ENCODE data around the gene MPPE1. TPM values are rescaled to one million over a fixed set of nuclear protein-coding genes. Genes with fewer than 3 reads are reported as not detected.

Gene MPPE1
- total RNA-seq, 1 donor from 2014 or later, result 39.9 TPM

GRCh38 chr18:11887328-11888128 is 20.6 kb downstream of the MPPE1 start:
- intact Hi-C loops (cut with DNase I), result no loop called here
- DNase-seq (ENCODE audit: low spot score), result no peak

DNA sequence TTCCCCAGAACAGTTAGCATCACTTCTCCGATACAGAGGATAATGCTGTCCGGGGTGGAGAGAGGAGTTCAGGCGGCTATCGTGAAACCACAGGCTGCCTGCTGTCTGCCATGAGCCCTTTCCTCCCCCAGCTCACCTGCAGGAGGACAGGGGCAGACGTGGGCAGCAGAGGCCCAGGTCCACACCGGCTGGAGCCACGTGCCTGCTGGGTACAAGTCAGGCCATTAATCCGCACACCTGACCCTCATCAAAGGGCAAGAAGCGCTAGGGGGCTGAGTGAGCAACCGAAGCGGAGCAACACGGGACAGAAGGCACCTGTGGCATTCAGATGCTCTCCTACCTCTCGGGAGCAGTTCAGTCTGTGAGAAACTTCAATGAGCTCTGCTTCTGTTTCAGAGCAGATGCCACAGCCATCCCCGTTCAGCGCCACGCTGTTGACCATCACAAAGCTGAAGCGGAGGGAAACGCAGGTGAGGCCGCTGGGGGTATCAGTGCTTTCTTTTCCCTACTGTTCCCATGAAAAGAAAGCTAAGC is 21.5 kb downstream of the MPPE1 start:
- no peak for DNase-seq (ENCODE audit: low spot score)
- intact Hi-C loops (cut with DNase I), result no loop called here

DNA sequence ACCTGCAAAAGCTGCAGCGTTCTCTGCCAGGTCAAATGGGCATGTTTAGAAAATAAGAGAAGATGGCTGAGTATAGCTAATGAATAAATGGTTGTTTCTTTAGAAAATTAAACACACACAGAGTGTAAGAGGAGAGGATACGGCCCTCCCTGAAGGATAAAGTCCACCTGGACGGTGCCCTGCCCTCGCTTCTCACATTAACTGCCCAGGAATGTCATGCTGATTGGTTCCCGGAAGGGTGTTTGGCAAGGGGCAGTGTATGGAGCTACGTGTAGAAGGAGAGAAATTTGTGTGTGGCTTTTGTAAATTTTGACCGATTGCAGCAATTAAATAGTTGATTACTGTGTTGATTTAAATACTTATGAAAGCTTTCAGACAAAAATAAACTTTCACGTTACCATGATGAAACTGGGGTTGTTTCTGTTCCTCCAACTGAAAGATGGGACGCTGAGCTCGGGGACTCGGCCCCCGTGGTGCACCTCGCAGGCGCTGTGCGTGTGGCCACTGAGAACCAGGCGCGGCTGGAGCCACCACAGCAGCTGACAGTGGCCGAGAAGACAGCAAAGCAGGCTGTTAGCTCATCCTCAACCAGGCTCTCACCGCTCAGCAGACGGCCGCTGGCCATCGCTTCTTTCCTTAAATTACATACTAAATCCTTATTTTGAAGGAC is 22.7 kb downstream of the MPPE1 start:
- DNase-seq (ENCODE audit: low spot score), result no peak

DNA sequence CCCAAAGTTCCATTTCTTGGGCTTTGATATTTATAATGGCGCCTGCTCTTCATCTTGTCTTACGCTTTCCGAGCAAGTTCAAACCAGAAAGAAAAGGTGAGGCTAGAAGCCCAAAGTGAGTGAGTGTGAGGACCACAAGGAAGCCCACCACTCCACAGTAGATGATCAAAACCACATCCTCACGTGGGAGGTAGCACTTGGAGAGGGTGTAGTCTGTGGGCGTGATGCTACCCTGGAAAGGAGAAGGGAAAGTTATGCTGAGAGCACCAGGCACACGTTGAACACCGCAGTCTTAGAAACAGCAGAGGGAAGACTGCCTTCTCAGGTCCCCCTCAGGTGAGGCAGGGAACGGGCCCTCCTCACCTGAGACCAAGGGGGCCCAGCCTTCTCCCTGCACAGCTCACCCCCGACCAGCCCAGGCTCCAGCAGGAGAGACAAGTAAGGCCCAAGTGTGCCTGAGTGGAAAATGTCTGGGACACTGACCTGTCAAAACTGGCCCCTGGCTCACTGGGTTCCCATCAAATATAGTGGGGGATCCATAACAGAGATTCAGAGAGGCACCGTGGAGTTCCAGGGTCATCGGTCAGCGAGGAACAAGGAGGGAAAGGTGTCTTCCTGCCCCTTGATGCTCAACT is 23.6 kb downstream of the MPPE1 start:
- intact Hi-C loops (cut with DNase I), result no loop called here
- no peak for DNase-seq (ENCODE audit: low spot score)

More for the DNA sequence above, 22.7 kb downstream of the MPPE1 start:
- intact Hi-C loops (cut with DNase I), result no loop called here

GRCh38 chr18:11883153-11883552 is 25.0 kb downstream of the MPPE1 start:
- DNase-seq (ENCODE audit: low spot score), result no peak
- intact Hi-C loops (cut with DNase I), result no loop called here

DNA sequence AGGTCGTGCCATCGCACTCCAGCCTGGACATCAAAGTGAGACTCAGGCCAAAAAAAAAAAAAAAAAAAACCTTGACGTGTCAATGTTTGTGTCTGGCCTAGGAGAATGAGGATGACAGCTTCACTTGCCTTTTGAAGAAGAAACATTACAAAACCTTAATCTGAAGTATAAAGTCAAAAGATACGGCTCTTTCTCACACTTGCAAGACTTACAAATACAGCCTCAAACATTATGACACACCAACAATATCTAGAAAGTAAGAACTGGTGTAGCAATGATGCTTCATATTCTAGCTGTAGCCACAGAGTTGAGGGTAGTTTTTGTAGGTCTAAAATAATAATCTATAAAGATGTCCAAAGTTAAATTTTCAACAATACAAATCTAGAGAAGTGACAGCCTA is 25.5 kb downstream of the MPPE1 start:
- no peak for DNase-seq (ENCODE audit: low spot score)
- intact Hi-C loops (cut with DNase I), result no loop called here

DNA sequence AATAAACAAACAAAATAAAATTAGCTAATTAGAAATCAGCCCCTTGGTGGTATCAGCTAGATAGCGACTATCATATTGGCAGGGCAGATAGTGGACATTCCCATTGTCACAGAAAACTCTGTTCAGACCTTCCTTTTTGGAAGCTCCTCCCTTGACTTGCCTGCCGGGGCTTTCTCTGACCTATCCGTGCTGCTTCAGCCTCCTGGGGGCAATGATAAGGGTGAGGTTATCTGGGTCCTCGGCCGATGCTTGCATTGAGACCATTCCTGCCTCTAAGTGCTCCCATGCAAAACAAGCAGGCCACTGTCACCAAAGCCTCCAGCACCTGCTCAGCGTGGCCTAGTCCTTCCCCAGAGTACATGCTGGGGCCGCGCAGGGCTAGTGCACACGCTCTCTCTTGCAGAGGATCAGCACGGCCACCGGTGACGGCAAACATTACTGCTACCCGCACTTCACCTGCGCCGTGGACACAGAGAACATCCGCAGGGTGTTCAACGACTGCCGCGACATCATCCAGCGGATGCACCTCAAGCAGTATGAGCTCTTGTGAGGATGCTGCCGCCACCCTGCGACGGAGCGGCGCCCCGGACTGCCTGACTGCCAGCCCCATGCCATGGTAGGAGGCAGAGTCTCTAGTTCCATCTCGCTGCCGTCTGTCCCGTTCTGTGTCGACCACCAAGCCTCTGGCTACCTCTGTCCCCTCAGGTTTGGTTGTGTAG is 27.4 kb downstream of the MPPE1 start:
- no peak for DNase-seq (ENCODE audit: low spot score)
- intact Hi-C loops (cut with DNase I), result no loop called here

DNA sequence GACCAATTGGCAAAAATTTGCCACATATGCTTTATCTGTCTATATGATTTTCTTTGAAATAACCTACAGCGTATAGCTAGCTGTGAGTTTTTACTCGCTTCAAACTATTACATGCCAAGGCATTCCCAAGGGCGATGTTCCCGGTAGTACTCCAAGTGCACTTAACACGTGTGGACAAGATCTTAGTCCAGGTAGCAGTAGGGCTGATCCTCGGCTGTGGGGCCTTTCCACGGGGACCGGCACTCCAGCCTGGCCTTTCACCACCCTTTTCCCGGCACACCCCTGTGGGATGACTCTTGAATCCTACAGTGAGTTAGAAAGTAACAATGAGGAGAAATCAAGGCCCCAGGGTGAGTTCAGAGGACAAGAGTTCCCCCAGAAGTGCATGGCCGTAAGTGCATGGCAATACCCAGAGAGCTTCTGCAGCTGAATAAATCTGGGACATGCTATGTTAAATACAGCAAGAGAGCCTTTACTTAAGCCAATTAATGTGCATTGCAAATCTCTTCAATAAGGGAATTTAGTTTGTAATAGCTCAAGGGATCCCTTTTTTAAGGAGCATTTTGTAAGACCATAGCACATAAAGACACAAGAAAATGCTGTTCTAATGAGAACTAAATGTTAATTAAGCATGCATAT is 30.5 kb downstream of the MPPE1 start:
- no peak for DNase-seq (ENCODE audit: low spot score)
- intact Hi-C loops (cut with DNase I), result loop anchor here (10.0 kb wide), 1 partner anchor 223 kb away; no protein-coding TSS in a partner anchor

DNA sequence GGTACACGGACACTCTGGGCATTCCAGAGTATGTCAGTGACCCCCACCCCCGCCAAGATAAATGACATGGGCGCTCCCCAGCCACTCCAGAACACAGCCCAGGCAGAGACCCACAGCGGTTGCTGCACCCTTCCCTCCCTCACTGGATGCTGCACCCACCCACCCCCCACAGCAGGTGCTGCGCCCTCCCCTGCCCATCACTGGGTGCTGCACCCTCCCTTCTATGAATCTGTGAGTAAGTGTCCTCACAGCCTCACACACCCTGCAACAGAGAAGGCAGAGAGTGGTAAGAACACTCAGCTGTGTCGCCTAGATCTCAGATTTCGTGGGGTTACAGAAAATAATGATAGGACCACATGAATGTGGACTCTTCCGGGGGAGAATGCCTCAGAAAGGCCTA is 33.4 kb downstream of the MPPE1 start:
- no peak for DNase-seq (ENCODE audit: low spot score)
- intact Hi-C loops (cut with DNase I), result loop anchor here (10.0 kb wide), 1 partner anchor 220 kb away; no protein-coding TSS in a partner anchor

- DNase-seq (ENCODE audit: low spot score), result no peak
- intact Hi-C loops (cut with DNase I), result loop anchor here (2.0 to 10.0 kb wide), 2 partner anchors 141 to 219 kb away; no protein-coding TSS in a partner anchor
Observed at GRCh38 chr18:11873670-11874340, 34.3 kb downstream of the MPPE1 start.

GRCh38 chr18:11872479-11873136 is 35.5 kb downstream of the MPPE1 start:
- DNase-seq (ENCODE audit: low spot score), result no peak
- intact Hi-C loops (cut with DNase I), result loop anchor here (2.0 to 10.0 kb wide), 2 partner anchors 140 to 218 kb away; no protein-coding TSS in a partner anchor

DNA sequence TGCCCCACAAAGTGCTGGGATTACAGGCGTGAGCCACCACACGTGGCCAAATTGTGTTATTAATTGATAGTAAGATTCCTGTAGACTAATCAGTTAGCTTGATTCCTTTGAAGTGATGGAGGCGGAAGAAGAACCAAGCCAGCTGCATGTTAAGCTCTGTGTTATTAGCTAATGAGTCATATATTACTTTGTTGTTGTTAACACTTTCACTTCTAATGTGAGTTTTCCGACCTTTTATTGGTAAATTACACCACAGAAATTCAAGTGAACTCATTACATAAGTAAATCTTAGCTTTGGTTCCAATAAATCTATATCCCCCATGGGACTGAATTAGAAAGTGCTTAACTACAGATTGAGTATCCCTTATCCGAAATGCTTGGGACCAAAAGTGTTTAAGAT is 36.6 kb downstream of the MPPE1 start:
- no peak for DNase-seq (ENCODE audit: low spot score)
- intact Hi-C loops (cut with DNase I), result loop anchor here (10.0 kb wide), 1 partner anchor 217 kb away; no protein-coding TSS in a partner anchor

GRCh38 chr18:11868230-11868629 is 39.9 kb downstream of the MPPE1 start:
- intact Hi-C loops (cut with DNase I), result no loop called here
- DNase-seq (ENCODE audit: low spot score), result no peak

GRCh38 chr18:11866764-11867163 is 41.4 kb downstream of the MPPE1 start:
- intact Hi-C loops (cut with DNase I), result no loop called here

DNA sequence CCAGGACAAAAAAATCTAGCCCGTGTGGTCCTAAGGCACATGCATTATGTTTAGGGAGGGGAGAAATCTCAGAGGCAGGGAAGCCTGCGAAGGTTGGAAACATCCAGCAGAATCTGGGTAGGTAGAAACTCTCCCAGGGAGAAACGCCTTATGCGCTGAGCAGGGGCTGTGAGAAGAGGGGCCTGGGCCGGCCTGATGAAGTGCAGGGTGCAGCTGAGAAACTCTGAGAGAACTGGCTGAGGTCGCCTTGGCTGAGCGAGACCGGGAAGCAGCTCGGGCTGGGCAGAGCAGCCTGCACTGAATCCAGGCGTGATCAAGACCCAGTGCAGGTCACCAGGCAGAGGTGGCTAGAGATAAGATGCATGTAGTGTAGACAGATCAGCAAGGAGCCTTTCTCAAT is 41.8 kb downstream of the MPPE1 start:
- intact Hi-C loops (cut with DNase I), result no loop called here
- DNase-seq (ENCODE audit: low spot score), result no peak

More at GRCh38 chr18:11866764-11867163, 41.4 kb downstream of the MPPE1 start:
- DNase-seq (ENCODE audit: low spot score), result no peak

GRCh38 chr18:11865071-11865470 is 43.0 kb downstream of the MPPE1 start:
- intact Hi-C loops (cut with DNase I), result no loop called here
- no peak for DNase-seq (ENCODE audit: low spot score)

DNA sequence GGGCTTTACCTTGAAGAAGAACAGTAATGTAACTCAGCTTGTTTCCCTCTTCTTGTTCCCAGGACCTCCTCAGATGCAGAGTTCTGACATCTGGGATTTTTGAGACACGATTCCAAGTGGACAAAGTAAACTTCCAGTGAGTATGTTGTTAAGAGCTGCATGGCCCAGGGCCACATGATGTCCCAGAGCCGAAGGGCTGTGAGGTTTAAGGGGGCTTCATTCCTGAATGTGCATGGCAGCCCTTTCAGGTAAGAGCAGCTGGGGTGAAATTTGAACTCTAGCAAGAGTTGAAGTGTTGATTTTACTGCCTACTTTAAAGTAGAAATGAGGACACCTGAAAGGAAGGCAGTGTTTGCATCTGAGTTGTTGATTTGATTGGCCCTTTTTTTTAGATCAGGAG is 43.6 kb downstream of the MPPE1 start:
- intact Hi-C loops (cut with DNase I), result no loop called here
- DNase-seq (ENCODE audit: low spot score), result no peak

All from cardiac septum (tissue), 1 donor.